ENCODE results near the gene TOMM5.

Gene TOMM5

GRCh38 chr9:37559855-37560592, 32.4 kb downstream of the TOMM5 start:
- no peak for DNase-seq

- DNase-seq: no peak
Measured at GRCh38 chr9:37559125-37559524, 33.3 kb downstream of the TOMM5 start.

GRCh38 chr9:37555786-37556185, 36.6 kb downstream of the TOMM5 start:
- no peak for DNase-seq

DNA sequence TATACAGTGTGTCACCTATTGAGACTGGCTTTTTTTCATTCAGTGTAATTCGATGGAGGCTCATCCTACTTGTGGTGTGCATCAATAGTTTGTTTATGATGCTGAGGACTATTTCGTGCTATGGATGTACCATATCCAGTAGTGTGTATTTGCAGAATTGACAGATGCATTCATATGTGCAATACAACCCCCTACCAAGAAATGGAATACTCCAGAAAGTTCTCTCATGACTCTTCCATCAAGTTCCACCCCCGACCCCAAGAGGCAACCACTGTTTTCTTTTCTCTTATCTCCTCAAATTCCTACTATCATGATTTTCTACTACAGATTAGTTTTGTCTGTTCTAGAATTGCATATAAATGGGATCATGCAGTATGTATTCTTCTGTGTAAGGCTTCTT, 38.1 kb downstream of the TOMM5 start:
- DNase-seq: no peak

- DNase-seq: no peak
Measured at GRCh38 chr9:37551888-37552287, 40.5 kb downstream of the TOMM5 start.

DNA sequence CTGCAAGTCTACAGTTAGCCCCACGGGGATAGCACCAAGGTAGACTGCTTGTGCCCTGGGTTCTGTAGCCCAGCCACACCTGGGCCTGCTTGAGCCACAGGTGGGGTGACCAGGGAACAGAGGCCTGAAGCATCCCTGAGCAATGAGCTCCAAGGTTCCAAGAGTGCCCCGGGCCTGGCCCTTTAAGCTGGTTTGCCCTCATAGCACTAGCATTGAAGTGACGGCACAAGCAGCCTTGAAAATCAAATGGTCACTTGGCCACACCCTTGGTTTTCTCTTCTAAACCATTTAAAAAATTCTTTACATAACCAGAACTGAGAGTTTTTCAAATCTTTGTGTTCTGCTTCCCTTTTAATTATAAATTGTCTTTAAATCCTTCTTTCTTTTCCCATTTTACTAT, 40.9 kb downstream of the TOMM5 start:
- DNase-seq: no peak

DNA sequence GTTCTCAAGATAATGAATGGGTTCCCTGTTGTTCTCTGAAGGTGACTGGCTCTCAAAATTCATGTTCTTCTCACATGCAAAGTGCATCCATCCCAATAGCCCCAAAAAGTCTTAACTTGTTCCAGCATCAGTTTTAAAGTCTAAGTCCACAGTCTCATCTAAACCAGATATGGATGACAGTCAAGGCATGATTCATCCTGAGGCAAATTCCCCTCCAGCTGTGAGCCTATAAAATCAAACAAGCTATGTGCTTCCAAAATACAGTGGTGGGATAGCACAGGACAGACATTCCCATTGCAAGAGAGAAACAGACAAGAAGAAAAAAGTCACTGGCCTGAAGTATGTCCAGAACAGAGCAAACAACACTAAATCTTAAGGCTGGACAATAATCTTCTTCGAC, 41.6 kb downstream of the TOMM5 start:
- no peak for DNase-seq

DNA sequence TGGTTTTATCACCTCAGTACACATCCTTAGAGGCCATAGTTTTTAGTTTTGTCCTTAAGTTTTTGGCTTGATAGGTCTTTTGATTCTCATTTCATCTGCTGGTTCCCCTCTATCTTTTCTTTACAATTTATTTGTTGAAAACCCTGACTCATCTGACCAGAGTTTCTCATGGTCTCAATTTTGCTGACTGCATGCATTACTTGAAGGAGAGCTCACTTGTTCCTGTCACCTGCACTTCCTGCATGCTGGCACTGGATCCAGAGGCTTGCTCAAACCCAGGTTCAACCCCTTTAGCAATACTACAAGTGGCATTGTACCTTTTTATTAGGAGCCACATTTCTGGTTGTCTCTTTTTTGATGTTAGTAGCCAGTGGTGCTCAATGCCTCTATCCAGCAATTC, 42.9 kb downstream of the TOMM5 start:
- DNase-seq: no peak

- DNase-seq: no peak
Measured at GRCh38 chr9:37547328-37547878, 45.0 kb downstream of the TOMM5 start.

DNA sequence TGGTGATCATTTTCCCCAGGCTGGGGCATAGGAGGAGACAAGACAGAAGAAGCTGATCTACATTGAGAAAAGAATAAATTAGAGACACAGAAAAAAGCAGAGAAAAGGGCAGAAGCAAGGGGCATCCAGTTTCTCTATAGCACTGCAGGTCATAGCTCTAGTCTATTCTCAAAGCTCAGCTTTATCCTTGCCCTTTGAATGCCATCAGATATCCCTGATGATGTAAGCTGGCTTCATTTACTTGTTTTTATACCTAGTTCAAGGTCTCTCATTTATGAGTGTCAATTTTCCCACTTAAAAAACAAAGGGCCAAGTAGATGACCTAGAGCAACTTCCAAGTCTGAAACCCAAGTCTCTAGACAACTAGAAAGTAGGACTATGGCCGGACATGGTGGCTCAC, 48.9 kb downstream of the TOMM5 start:
- DNase-seq: no peak

DNA sequence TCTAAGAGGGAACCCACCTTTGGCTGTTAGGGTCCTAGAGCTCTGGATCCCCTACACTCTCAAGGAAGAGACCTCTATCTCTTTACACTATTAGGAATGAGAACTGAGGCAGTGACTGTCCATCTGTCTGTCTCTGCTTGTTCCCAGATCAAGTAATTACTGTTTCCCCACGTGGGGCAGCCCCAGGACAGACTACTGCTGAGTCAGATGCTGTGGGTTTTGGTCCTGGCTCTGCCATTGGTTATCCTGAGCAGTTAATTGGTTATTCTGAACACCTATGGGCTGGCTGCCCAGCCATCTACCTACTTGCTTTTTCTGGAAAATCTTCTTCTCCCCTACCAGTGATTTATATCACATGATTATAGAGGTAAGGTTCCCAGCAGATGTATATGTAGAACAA, 49.5 kb downstream of the TOMM5 start:
- no peak for DNase-seq

- DNase-seq: no peak
Measured at GRCh38 chr9:37542488-37542887, 49.9 kb downstream of the TOMM5 start.

GRCh38 chr9:37541465-37541864, 50.9 kb downstream of the TOMM5 start:
- DNase-seq: no peak

GRCh38 chr9:37540634-37541033, 51.8 kb downstream of the TOMM5 start:
- DNase-seq: no peak

GRCh38 chr9:37539634-37540033, 52.8 kb downstream of the TOMM5 start:
- no peak for DNase-seq

All from activated T-cell treated with anti-CD3 and anti-CD28 coated beads, Interleukin-2, amount 50 U/mL, for 48 hours (primary cell).